ENCODE results near the gene HABP4. TPM values are rescaled to one million over a fixed set of nuclear protein-coding genes. Genes with fewer than 3 reads are reported as not detected.

The HABP4 gene
- total RNA-seq, 2 donors from 2014 or later = 13.5 to 24.3 TPM

DNA sequence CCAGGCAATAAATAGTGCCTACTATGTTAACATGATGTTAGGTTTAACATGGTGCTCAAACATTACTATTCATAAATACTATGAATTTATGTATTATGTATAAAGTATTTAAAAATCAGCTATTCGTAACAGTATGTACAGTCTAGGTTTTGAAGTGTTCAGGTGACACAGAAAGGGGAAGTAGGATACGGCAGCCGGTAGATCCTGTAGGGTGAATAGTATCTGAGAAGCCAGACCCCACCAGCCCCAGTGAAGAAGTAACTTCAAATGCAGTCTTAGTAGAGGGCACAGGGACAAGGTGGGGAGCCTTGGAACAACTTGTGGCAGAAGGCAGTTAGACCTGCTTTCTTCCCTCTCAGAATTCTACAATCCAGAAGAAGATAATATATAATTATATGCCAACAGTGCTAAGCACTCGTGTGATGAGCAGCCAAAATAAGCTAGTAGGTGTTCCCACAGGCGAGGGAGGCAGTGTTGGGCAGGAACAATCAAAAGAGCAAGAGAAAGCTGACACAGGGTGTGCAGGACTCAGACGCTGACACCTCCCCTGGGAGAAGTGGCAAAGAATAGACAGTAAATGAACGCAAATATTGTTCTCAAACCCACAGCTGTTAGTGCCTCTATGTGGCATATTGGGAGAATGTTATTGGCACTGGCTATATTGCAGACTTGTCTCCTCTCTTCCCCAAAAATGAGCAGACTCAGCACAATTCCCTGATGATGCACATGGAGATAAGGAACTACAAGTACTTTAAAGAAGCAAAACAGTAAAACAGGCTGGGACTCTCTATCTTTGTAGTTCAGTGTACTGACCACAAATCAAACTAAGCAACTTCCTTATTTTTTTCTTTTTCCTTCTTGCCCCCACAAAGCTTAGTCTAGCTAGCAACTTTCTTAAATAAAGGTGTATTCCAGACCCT is 36.4 kb upstream of the HABP4 start:
- no peaks in the 10 kb centered on the region for H3K36me3 ChIP-seq
- TF ChIP-seq, protein P1, sequence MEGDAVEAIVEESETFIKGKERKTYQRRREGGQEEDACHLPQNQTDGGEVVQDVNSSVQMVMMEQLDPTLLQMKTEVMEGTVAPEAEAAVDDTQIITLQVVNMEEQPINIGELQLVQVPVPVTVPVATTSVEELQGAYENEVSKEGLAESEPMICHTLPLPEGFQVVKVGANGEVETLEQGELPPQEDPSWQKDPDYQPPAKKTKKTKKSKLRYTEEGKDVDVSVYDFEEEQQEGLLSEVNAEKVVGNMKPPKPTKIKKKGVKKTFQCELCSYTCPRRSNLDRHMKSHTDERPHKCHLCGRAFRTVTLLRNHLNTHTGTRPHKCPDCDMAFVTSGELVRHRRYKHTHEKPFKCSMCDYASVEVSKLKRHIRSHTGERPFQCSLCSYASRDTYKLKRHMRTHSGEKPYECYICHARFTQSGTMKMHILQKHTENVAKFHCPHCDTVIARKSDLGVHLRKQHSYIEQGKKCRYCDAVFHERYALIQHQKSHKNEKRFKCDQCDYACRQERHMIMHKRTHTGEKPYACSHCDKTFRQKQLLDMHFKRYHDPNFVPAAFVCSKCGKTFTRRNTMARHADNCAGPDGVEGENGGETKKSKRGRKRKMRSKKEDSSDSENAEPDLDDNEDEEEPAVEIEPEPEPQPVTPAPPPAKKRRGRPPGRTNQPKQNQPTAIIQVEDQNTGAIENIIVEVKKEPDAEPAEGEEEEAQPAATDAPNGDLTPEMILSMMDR (IDR thresholded peaks at IDR 0.05) = no peak
- TF ChIP-seq POLR2A (IDR thresholded peaks at IDR 0.05) (no peak), POLR2AphosphoS5 (IDR thresholded peaks at IDR 0.05) (no peak)
- H3K9me3 ChIP-seq = no peaks in the 10 kb centered on the region
- DNase-seq (ENCODE audit: low spot score) = no peak
- H3K27me3 ChIP-seq (replicated peaks; ENCODE audit: insufficient read depth) = no peaks in the 10 kb centered on the region
- H3K4me1 ChIP-seq (replicated peaks) = peaks cover 5% of the 10 kb centered on the region
- H3K27ac ChIP-seq = peak overlapping the region in 1 of 2 donors; percentile 18
- H3K4me3 ChIP-seq = no peak overlapping the region
- intact Hi-C loops (cut with DNase I) = no loop called here
- WGBS = 27% methylated on average over 7 of the region's 7 CpGs

DNA sequence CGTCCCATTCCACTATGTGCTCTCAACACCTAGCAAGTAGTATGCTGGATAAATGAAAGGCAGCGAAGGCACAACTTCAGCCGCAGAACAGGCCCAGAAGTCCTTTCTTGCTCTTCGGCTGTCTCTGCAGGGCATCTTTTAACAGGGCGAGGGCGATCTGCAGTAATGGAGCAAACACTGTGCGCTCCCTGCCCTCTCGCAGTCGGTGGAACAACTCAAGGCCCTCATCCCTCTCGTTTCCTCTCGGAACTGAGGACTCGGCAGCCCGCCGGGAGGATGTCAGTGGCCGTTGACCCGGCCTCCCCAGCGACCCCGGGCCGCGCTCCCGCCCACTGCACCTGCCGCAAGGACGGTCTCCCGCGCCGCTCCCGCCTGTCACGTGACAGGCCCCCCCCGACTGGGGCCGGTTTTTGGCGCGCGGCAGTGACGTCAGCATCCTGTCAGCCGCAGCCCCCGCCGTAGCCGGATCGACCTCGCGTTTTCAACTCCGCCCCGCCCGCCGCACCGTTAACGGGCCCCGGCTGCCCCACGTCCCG is 32.9 kb upstream of the HABP4 start:
- Histone ChIP-seq H3K9me3 (no peaks in the 10 kb centered on the region), H3K4me3 (peak overlapping the region; percentile 75 to 77), H3K36me3 (no peaks in the 10 kb centered on the region), H3K27ac (peak overlapping the region; percentile 97 to 99), H3K27me3 (replicated peaks; ENCODE audit: insufficient read depth) (no peaks in the 10 kb centered on the region), H3K4me1 (replicated peaks) (peaks cover 5% of the 10 kb centered on the region)
- intact Hi-C loops (cut with DNase I) = loop anchor here (2.0 to 5.0 kb wide), 2 partner anchors 34 to 35 kb away; partner anchors contain the start of genes HABP4 and SLC35D2
- TF ChIP-seq, protein P1 (IDR thresholded peaks at IDR 0.05) = peak in 2 of 4 experiments; percentile 26 to 36
- peak; percentile 51 for TF ChIP-seq POLR2A (IDR thresholded peaks at IDR 0.05)
- TF ChIP-seq POLR2AphosphoS5 (IDR thresholded peaks at IDR 0.05) = peak; percentile 76
- WGBS = 1% methylated on average over 50 of the region's 50 CpGs
- DNase-seq (ENCODE audit: low spot score) = peak; percentile 84

DNA sequence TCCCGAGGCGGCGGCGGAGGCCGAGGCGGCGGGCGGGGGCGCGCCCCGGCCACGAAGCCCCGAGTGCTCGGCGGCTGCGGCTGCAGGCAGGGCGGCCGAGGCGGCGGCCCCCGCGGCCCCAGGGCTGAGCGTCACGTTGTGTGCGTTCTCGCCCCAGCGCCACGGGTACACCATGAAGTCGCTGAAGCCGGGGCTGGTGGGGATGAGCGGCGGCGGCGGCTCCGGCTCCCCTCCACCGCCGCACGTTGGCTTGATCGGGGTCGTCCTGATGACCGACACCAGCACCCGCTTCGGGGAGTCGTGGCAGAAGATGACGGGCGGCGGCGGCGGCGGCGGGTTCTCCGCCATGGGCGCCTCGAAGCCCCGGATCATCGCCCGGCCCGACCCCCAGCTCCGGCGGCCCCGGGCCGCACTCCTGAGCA is 32.3 kb upstream of the HABP4 start:
- no peaks in the 10 kb centered on the region for H3K27me3 ChIP-seq (replicated peaks; ENCODE audit: insufficient read depth)
- H3K36me3 ChIP-seq = no peaks in the 10 kb centered on the region
- H3K4me1 ChIP-seq (replicated peaks) = peaks cover 5% of the 10 kb centered on the region
- TF ChIP-seq, protein P1 (IDR thresholded peaks at IDR 0.05) = no peak
- TF ChIP-seq POLR2AphosphoS5 (IDR thresholded peaks at IDR 0.05) (no peak), POLR2A (IDR thresholded peaks at IDR 0.05) (no peak)
- peak overlapping the region; percentile 75 to 77 for H3K4me3 ChIP-seq
- 2% methylated on average over 27 of the region's 62 CpGs for WGBS
- no peaks in the 10 kb centered on the region for H3K9me3 ChIP-seq
- peak overlapping the region; percentile 97 to 99 for H3K27ac ChIP-seq
- DNase-seq (ENCODE audit: low spot score) = no peak
- intact Hi-C loops (cut with DNase I) = loop anchor here (2.0 to 5.0 kb wide), 3 partner anchors 35 to 237 kb away; partner anchors contain the start of genes HABP4, PRXL2C and SLC35D2

DNA sequence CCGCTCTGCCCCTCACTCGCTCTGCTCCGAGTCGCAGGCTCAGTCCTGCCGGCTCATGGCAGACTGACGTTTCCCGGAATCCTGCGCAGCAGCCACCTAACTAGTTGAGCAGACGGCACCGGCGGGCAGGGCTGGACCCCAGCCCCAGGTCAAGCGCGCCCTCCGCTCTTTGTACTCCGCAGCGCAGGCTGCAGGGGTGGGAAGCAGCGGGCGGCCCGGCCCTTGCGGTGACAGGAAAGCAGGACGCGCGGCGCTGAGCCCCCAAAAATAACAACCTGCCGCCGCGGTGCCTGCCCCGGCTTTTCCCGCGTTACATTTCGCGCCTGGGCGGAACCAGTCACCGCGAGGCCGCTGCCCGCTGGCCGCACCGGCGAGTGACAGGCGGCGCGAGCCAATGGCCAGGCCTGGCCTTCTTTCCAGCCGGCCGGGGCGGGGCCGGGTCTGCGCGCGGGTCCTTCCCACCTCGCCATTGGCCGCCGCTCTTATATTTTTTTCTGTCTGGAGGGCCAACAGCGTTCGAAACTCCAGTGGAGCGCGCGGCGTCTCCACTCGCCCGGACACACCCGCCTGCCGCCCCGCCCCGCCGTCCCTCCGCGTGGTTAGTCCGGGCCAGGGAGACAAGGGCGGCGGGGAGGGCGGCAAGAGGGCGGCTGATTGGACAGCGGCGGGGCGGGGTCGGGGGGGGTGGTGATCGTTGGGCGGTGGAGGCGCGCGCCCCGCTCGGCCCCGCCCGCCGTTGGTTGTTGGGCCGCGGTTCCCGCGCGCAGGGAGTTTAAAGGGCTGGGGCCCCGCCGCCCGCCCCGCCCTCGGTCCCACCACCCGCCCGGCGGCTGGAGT is 31.7 kb upstream of the HABP4 start, which contains the start of gene ZNF367:
Gene ZNF367 (minus strand): TSS at position 288 of the 837 bp plus-strand sequence. CDS start 338 bp downstream, outside the sequence.
- under 1% methylated on average over 63 of the region's 100 CpGs for WGBS
- Histone ChIP-seq H3K4me1 (replicated peaks) (peaks cover 5% of the 10 kb centered on the region), H3K36me3 (no peaks in the 10 kb centered on the region), H3K27me3 (replicated peaks; ENCODE audit: insufficient read depth) (no peaks in the 10 kb centered on the region), H3K9me3 (no peaks in the 10 kb centered on the region), H3K4me3 (peak within 1 kb of the TSS; percentile 75 to 77), H3K27ac (peak within 1 kb of the TSS; percentile 97 to 99)
- intact Hi-C loops (cut with DNase I) = loop anchor here (2.0 to 5.0 kb wide), 2 partner anchors 34 to 236 kb away; partner anchors contain the start of genes HABP4 and PRXL2C
- TF ChIP-seq, protein P1 (IDR thresholded peaks at IDR 0.05) = no peak
- TF ChIP-seq POLR2AphosphoS5 (IDR thresholded peaks at IDR 0.05) (peak; percentile 71), POLR2A (IDR thresholded peaks at IDR 0.05) (peak; percentile 34)
- DNase-seq (ENCODE audit: low spot score) = peak; percentile 97
